HepG2 (cell line): ENCODE measurements around the gene CPNE2. TPM values are rescaled to one million over a fixed set of nuclear protein-coding genes. Genes with fewer than 3 reads are reported as not detected.

Experiments used
- AGO1 ChIP-seq: fragments of 200-400 bp; formaldehyde crosslinking; IDR thresholded peaks from 2 replicates; pipeline ENCODE4 v1.6.1; 2017; ENCODE audit warnings: mild to moderate bottlenecking, low read depth, low read length, moderate library complexity; ENCODE audit not compliant: poor library complexity, severe bottlenecking
- AGO2 ChIP-seq: fragments of 200-400 bp; formaldehyde crosslinking; optimal IDR thresholded peaks from 2 replicates; pipeline ENCODE3; 2017; ENCODE audit warnings: mild to moderate bottlenecking, low read depth, low read length, moderate library complexity
- ARNTL ChIP-seq: sonication (generic); formaldehyde crosslinking; IDR thresholded peaks from 2 replicates; pipeline ENCODE4 v1.4.0; 2020; ENCODE audit warnings: mild to moderate bottlenecking, missing genetic modification reagents
- ATM ChIP-seq: fragments of 450-650 bp; IDR thresholded peaks from 2 replicates; pipeline ENCODE4 v1.7.1; 2017; ENCODE audit warnings: mild to moderate bottlenecking, borderline replicate concordance
- BATF2 ChIP-seq: sonication (generic); formaldehyde crosslinking; IDR thresholded peaks from 2 replicates; pipeline ENCODE4 v1.8.0; 2022; ENCODE audit warnings: mild to moderate bottlenecking, missing genetic modification reagents, moderate library complexity
- BORCS8-MEF2B ChIP-seq: sonication (generic); formaldehyde crosslinking; IDR thresholded peaks from 2 replicates; pipeline ENCODE4 v1.8.0; 2022; ENCODE audit warnings: mild to moderate bottlenecking, missing genetic modification reagents
- FOXC1 ChIP-seq: sonication (generic); formaldehyde crosslinking; IDR thresholded peaks from 2 replicates; pipeline ENCODE4 v1.8.0; 2022; ENCODE audit warnings: mild to moderate bottlenecking, missing genetic modification reagents, borderline replicate concordance
- FUBP1 ChIP-seq: sonication (generic); formaldehyde crosslinking; IDR thresholded peaks from 2 replicates; pipeline ENCODE4 v1.5.1; 2020; ENCODE audit warnings: missing genetic modification reagents, mild to moderate bottlenecking, borderline replicate concordance
- HIVEP1 ChIP-seq: sonication (generic); formaldehyde crosslinking; IDR thresholded peaks from 2 replicates; pipeline ENCODE4 v1.4.0; 2020; ENCODE audit warnings: mild to moderate bottlenecking, missing genetic modification reagents
- IKZF4 ChIP-seq: sonication (generic); formaldehyde crosslinking; IDR thresholded peaks from 2 replicates; pipeline ENCODE4 v1.5.1; 2020; ENCODE audit warnings: borderline replicate concordance, mild to moderate bottlenecking, low read depth, missing genetic modification reagents; ENCODE audit errors: not compliant biosample characterization
- JDP2 ChIP-seq: sonication (generic); formaldehyde crosslinking; IDR thresholded peaks from 2 replicates; pipeline ENCODE4 v1.8.1; 2022; ENCODE audit warnings: missing genetic modification reagents, borderline replicate concordance
- KMT2B ChIP-seq: IDR thresholded peaks from 2 replicates; pipeline ENCODE4 v1.6.1; 2016; ENCODE audit warnings: missing genetic modification reagents, missing compliant biosample characterization
- NCOA5 ChIP-seq: sonication (generic); formaldehyde crosslinking; IDR thresholded peaks from 2 replicates; pipeline ENCODE4 v1.4.0; 2020; ENCODE audit warnings: missing genetic modification reagents
- RCOR2 ChIP-seq: IDR thresholded peaks from 2 replicates; pipeline ENCODE4 v1.6.1; 2016; ENCODE audit warnings: missing biosample characterization, missing genetic modification reagents
- SMAD3 ChIP-seq: sonication (generic); formaldehyde crosslinking; IDR thresholded peaks from 2 replicates; pipeline ENCODE4 v1.4.0; 2020; ENCODE audit warnings: missing genetic modification reagents
- SNAPC5 ChIP-seq: sonication (generic); formaldehyde crosslinking; IDR thresholded peaks from 2 replicates; pipeline ENCODE4 v1.8.1; 2023; ENCODE audit warnings: mild to moderate bottlenecking, missing genetic modification reagents, borderline replicate concordance
- TBP ChIP-seq: sonication (generic); formaldehyde crosslinking; IDR thresholded peaks from 2 replicates; pipeline ENCODE4 v1.5.0; 2020; ENCODE audit warnings: missing genetic modification reagents
- ZBTB14 ChIP-seq: sonication (generic); formaldehyde crosslinking; IDR thresholded peaks from 2 replicates; pipeline ENCODE4 v1.4.0; 2020; ENCODE audit warnings: missing genetic modification reagents
- ZBTB20 ChIP-seq: sonication (generic); formaldehyde crosslinking; IDR thresholded peaks from 2 replicates; pipeline ENCODE4 v1.8.1; 2023; ENCODE audit warnings: missing genetic modification reagents, low read depth, mild to moderate bottlenecking, borderline replicate concordance
- ZBTB3 ChIP-seq: sonication (generic); formaldehyde crosslinking; IDR thresholded peaks from 2 replicates; pipeline ENCODE4 v1.4.0; 2020; ENCODE audit warnings: low read depth, mild to moderate bottlenecking, moderate library complexity, missing genetic modification reagents, borderline replicate concordance
- ZBTB7A ChIP-seq: sonication (generic); formaldehyde crosslinking; IDR thresholded peaks from 2 replicates; pipeline ENCODE4 v1.8.0; 2022; ENCODE audit warnings: mild to moderate bottlenecking, missing genetic modification reagents
- ZMYM4 ChIP-seq: sonication (generic); formaldehyde crosslinking; IDR thresholded peaks from 2 replicates; pipeline ENCODE4 v1.8.1; 2023; ENCODE audit warnings: mild to moderate bottlenecking, missing genetic modification reagents
- ZNF121 ChIP-seq: sonication (generic); formaldehyde crosslinking; IDR thresholded peaks from 2 replicates; pipeline ENCODE4 v1.5.0; 2020; ENCODE audit warnings: mild to moderate bottlenecking, missing genetic modification reagents
- ZNF20 ChIP-seq: sonication (generic); formaldehyde crosslinking; IDR thresholded peaks from 2 replicates; pipeline ENCODE4 v1.4.0; 2020; ENCODE audit warnings: mild to moderate bottlenecking, moderate library complexity, missing genetic modification reagents
- ZNF235 ChIP-seq: sonication (generic); formaldehyde crosslinking; IDR thresholded peaks from 2 replicates; pipeline ENCODE4 v1.8.1; 2023; ENCODE audit warnings: mild to moderate bottlenecking, missing genetic modification reagents, borderline replicate concordance
- ZNF547 ChIP-seq: sonication (generic); formaldehyde crosslinking; IDR thresholded peaks from 2 replicates; pipeline ENCODE4 v1.5.1; 2020; ENCODE audit warnings: mild to moderate bottlenecking, missing genetic modification reagents
- ZNF7 ChIP-seq: IDR thresholded peaks from 2 replicates; pipeline ENCODE4 v1.6.1; 2016; ENCODE audit warnings: missing biosample characterization, missing genetic modification reagents
- ZNF776 ChIP-seq: sonication (generic); formaldehyde crosslinking; IDR thresholded peaks from 2 replicates; pipeline ENCODE4 v1.4.0; 2020; ENCODE audit warnings: mild to moderate bottlenecking, missing genetic modification reagents
- polyA plus RNA-seq, 8 experiments: library from polyadenylated mRNA; depleted of rRNA in 3 of 8; stranded (reverse) in 7 of 8; unstranded in 1 of 8; fragments of >200 nt; fragmentation: Illumina TruSeq in 4 of 8; extraction: Trizol in 4 of 8; gene quantifications; 2 replicates each; pipeline versions ENCODE4 v1.2.1 to v1.2.3, GENCODE V29; 2011 to 2016; ENCODE audit warnings: low read depth in 4 of 8, missing spikeins in 1 of 8, mixed read lengths in 1 of 8; ENCODE audit not compliant: insufficient read depth in 1 of 8
- total RNA-seq, 5 experiments: library from RNA; depleted of rRNA; stranded (reverse); fragments of >200 nt; fragmentation: Illumina TruSeq; extraction: Trizol; gene quantifications; 2 replicates each; pipeline ENCODE4 v1.2.3, GENCODE V29; 2016; ENCODE audit warnings: low read depth in 1 of 5

CPNE2 gene
- total and polyA plus RNA-seq, 2 of the 13 experiments (the other 11 are each of a cell fraction or from before 2014, with no cell fraction given) = 10.6 to 23.3 TPM

DNA sequence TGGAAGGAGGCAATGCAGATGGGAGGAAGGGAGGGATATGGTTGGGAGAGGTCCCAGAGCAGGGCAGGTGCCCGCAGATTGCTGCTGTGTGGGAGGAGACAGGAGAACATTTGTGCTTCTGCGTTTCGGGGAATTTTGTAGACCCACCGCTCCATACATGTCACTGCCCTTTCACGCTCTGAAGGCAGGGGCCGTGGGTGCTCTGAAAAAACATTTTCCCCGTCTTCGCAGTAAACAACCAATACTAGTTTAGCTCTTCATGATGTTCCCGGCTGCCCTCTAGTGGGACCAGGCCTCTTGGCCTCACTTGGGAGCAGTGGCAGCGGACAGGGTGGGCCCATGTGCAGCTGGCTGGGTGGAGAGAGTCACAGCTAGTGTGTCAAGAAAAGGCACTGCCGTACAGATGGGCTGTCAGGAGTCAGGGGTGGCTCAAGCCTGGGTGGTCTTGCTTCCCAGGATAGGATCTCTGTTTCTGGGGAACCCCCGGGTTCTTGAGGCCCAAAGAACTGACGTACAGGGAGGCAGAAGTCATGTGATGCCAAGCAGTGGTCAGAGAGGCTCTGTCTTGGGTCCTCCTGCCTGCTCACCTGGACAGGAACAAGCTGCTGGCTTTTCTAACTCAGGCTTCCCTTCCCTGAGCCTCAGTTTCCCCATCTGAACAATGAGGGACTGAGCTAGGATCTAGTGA is 46.5 kb upstream of the CPNE2 start (continued):
- no peak for TF ChIP-seq FUBP1 (CRISPR knock-in tag)
- no peak for TF ChIP-seq ZNF20
- no peak for TF ChIP-seq KMT2B
- no peak for TF ChIP-seq IKZF4 (CRISPR knock-in tag)
- no peak for TF ChIP-seq SNAPC5 (CRISPR knock-in tag)
- TF ChIP-seq RCOR2 (CRISPR knock-in tag) = no peak
- TF ChIP-seq ZMYM4 (CRISPR knock-in tag) = 0 out of 2 replicates have a peak, but pooled peaks have one; percentile 41
- TF ChIP-seq SMAD3 (CRISPR knock-in tag) = peak; percentile 31; the same call in 1 of the 2 replicates
- 0 out of 2 replicates have a peak, but pooled peaks have one; percentile 57 for TF ChIP-seq ZBTB3 (CRISPR knock-in tag)
- no peak for TF ChIP-seq ZNF121 (CRISPR knock-in tag)
- TF ChIP-seq HIVEP1 = no peak
- no peak for TF ChIP-seq BATF2 (CRISPR knock-in tag)
- no peak for TF ChIP-seq ATM
- no peak for TF ChIP-seq NCOA5 (CRISPR knock-in tag)
- TF ChIP-seq AGO2 = no peak
- no peak for TF ChIP-seq ZBTB20 (CRISPR knock-in tag)
- TF ChIP-seq ZBTB14 = no peak
- TF ChIP-seq BORCS8-MEF2B (CRISPR knock-in tag) = 0 out of 2 replicates have a peak, but pooled peaks have one; percentile 39
- TF ChIP-seq ZBTB7A (CRISPR knock-in tag) = peak; percentile 26; the same call in 1 of the 2 replicates
- no peak for TF ChIP-seq ZNF776 (CRISPR knock-in tag)
- TF ChIP-seq ARNTL = no peak
- TF ChIP-seq ZNF7 = no peak
- peak; percentile 71; the same call in 1 of the 2 replicates for TF ChIP-seq FOXC1 (CRISPR knock-in tag)
- TF ChIP-seq AGO1 = no peak
- no peak for TF ChIP-seq JDP2
- TF ChIP-seq ZNF235 (CRISPR knock-in tag) = no peak
- no peak for TF ChIP-seq TBP (CRISPR knock-in tag)
- TF ChIP-seq ZNF547 (CRISPR knock-in tag) = peak; percentile 66; the same call in 1 of the 2 replicates
